GM21786 (cell line): ENCODE measurements around the gene RFX4.

Experiments used
- ATAC-seq: cut with Tn5 transposase; IDR thresholded peaks from one replicate; pipeline ENCODE4 v1.9.1; 2021; ENCODE audit not compliant: unreplicated experiment

Gene RFX4

DNA sequence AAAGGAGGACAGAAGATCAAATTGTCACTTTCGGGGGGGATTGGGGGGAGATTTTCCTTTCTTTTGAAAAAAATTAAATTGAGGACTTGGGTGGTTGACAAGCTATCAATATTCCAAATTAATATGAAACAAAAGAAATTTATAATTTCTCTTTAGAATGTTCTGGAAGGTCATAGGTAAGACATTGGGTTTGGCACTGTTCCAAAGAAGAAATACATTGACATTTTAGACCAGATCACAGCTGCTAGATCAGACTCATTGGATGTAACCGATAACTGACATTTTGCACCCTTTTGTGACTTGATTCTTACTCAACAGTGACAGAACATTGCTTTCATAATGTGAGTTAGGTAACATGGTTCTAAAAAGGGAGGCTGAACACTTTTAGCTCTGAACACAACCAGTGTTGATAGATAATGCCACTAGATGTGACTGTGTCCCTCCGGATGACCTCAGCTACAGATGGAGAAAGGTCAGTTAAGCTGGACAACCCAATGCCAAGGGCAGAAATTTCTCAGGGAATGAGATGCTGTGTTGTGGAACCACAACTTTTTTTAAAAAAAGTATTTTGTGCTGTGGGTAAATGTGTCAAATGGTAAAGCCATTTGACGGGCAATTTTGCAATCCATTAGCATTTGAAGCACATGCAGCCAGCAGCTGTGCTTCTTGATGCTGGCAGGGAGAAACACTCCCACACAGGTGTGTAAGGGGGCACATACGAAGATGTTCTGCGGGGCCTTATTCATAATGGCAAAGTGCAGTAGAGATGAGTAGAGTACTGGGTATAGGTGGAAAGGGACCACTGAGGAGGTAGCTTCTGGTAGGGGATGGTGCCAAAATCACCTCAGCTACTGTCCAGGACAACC lies 62.9 kb downstream of the RFX4 start:
- no peak for ATAC-seq

DNA sequence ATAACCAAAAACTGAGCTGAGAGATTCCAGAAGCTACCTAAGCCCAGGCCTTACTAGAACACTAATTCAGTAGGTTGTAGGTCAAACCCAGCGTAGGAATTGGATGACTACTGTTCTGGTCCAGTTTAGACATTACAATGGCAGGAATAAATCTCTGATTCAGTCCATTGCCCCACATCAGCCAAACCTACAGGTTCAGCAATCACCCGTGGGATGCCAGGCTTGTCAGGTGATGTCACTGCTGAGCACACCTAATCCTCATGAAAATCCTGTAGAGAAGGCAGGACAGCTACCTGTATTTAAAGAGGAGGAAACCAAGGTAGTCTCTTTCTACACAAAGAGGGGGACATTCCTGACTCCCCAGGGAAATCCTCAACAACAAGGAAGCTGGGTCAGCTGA lies 63.7 kb downstream of the RFX4 start:
- no peak for ATAC-seq

DNA sequence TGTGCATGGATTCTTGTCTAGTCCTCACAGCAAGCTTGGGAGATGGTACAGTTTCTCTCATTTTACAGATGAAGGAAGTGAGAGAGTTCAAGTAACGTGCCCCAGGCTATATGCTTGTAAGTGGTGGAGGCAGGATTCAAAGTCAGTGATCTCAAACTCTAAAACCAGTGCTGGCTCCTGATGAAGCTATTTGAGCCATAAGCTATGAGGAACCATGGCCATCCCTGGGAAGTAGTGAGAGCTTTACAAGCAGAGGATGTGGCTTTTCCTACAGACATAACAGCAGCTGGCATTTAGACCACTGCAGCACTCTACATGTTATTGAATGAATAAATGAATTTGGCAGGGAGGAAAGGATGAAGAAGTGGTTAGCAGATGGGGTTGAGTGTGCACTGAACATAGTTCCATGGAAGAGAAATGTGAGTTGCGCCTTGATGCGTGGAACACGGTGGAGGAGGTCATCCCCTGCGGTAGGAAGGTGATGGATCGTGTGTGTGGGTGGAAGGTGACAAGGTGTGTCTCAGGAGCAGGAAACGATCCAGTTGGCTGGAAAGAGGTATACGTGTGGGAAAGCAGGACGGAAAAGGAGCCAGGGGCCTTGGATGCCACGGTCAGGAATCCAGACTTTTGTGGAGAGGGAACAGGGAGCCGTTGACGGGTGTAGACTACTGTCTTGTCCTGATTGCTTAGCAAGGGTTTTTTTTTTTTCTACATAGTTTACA lies 65.2 kb downstream of the RFX4 start:
- ATAC-seq = no peak

DNA sequence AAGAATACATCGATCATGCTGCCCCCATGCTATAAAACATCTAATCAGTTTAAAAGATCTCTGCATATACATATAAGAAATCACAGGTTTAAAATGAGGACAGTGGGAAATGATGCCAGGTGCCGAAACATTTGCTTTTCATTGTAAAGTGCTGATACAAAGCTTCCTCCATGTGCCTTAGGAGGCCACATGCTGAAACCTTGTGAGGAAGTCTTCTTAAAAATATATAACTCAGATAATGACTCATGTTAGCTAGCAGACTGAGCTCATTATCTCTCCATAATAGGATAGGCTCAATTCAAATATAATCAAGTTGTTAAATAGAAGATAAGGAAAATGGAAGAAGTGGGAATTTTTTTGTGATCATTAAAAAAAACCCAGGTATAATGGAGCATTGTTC lies 65.9 kb downstream of the RFX4 start:
- no peak for ATAC-seq

DNA sequence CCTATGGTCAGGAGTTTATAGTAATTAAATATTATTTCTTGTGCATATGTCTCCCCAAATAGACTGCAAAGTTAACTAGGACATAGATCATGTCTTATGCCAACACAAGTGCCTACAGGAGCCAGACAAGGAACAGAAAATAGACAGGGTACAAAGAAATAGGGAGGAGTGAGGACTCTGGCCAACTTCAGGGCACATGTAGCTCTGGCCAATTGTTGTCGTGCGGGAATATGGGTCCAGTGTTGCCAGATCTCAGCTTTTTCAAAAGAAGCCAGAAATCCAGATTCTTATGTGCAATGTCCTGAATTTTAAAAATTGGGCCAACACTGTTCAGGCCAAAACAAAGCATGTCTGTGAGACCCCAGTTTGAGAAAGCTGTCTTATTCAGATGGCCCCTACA lies 68.7 kb downstream of the RFX4 start:
- ATAC-seq = no peak

DNA sequence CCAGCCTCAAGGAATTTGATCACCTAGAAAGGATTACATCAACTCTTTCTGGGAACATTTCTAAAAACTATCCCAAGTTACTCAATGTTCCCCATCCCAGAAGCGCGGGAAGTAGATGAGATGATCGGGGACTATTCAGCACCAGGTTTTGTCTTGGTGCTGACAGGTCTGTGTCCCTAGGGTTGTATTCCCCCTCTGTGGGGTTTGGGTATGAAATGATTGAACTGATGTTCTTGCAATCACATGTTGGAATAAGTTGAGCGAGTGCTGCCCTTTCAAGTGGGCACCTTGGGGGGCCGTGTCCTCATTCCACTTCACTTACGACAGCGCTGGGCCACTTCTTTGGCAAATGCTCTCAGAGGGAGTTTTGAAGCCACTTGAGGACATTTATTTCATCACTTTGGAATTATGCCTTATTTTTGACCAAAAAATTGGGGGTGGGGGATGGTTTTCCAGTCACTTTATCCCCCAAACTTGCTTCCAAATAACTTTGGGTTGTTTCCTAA lies 69.8 kb downstream of the RFX4 start:
- no peak for ATAC-seq

DNA sequence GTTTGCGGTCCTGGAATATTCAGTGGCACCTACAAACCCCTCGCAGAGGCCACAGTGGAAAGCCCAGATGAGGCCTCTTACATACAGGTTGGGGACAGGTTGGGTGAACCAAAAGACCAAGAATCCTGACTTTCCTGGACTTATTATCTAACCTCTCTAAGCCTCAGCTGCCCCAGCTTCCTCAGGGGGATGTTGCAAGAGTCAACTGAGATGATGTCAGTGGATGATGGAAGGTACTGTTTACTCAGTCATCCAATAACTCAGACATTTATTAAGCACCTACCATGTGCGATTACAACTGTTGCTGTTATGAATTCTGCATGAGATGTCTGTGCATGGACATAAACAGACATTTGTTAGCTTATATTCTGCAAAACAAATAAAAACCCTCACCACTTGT lies 72.8 kb downstream of the RFX4 start:
- ATAC-seq = no peak

DNA sequence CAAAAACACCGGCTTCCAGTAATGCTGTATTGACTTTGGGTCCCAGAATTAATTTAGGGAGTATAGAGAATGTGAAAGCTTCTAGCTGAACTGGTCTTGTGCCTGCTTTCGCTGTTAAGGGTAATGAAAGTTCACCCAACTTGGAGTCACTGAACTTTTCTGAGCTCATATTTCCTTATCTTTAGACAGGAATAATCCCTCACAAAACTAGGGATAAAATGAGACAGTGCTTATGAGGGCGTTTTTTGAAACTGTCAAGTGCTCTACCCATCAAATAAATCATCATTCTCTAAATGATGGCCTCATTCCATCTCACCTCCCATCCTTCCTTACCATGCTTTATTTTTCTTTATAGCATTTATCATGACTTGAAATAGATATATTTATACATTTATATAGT lies 74.7 kb downstream of the RFX4 start:
- ATAC-seq = no peak

DNA sequence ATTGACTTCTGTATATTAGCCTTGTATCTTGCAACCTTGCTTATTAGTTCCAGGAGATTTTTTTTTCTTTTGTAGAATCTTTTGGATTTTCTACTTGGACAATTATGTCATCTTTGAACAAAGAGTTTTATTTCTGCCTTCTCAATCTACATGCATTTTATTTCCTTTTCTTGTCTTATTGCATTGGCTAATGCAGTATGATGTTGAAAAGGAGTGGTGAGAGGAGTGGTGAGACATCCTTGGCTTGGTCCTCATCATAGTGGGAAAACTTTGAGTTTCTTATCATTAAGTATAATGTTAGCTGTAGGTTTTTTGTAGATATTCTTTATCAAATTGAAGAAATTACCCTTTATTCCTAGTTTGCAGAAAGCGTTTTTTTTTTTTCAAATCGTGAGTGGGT lies 80.6 kb downstream of the RFX4 start:
- ATAC-seq = no peak

DNA sequence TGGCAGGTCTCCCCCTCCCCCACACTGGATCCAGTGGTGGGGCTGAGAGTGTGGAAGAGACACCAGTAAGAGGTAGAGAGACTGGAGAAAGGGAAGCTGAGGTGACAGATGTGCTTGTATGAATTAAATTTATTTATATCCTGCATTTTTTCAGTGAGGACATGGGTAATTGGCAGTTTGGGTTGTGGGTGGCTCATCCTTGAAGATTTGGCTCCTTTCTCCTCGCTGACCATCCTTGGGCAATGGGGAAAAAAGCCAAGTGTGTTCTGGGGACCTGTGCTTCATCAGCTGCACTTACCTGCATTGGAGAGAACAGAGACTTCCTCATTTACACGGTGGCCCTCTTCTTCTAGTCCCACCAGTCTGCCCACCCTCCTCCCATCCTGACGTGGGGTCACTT lies 86.4 kb downstream of the RFX4 start:
- no peak for ATAC-seq

DNA sequence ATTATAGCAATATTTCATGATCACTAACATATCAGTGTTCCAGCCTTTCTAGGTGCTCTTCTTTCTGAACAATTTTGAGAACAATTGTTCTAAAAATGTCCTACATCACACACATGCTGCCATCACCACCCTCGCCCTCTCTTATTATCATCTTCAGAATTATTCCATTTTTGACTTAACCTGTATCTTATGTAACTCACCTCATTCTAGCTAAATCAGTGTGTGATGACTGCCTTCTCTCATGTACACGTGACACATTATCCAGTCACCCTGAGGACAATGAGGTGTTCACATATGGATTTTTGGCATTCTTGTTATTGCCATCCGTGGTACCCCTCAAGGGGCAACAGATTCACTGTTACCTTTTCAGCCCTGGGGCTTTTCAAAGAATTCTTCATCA lies 87.3 kb downstream of the RFX4 start:
- no peak for ATAC-seq

DNA sequence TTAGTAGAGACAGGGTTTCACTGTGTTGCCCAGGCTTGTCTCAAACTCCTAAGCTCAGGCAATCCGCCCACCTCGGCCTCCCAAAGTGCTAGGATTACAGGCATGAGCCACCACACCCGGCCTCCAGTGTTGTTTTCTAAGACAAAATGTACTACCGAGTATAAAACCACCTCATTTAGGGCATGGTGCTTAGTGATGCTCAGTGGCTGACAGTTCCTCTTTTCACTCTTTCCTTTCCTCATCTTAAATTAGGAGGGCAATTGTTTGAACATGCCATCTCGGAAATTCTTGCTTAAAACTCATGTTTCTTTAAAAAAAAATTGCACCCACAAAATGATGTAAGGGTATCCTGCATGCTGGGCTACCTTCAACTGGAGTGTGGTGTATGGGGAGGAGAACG lies 89.0 kb downstream of the RFX4 start:
- no peak for ATAC-seq

DNA sequence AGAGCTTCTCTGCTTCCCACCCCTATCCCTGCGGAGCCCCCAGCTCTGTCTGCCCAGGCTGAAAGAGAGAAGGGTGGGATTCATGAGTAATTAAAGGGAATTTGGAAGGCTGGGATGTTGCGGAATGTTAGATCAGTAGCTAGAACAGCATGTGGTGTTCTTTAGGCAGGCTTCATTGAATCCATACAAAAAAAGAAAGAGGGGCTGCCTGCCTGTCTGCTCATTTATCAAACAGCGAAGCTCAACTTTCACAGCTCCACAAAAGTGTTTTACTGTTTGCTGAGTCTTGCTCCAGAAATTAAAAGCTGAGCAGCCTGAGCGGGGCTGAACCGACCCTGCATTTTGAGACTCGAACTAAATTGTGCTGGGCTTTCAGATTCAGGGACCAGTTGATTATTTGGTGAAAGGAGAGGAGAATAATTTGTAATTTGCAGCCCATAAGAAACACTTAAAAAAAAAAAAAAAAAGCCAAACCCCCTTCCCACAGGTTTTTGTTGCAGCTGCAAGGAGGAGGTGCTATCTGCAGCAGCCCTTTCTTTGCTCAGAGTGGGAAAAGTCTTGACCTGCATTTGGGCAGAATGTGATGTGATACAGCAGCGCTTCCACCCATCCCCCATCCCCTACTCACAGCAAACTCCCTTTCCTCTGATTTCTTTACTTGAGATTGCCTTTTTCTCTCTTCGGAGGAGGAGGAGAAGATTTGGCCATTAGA lies 89.7 kb downstream of the RFX4 start:
- ATAC-seq = no peak

DNA sequence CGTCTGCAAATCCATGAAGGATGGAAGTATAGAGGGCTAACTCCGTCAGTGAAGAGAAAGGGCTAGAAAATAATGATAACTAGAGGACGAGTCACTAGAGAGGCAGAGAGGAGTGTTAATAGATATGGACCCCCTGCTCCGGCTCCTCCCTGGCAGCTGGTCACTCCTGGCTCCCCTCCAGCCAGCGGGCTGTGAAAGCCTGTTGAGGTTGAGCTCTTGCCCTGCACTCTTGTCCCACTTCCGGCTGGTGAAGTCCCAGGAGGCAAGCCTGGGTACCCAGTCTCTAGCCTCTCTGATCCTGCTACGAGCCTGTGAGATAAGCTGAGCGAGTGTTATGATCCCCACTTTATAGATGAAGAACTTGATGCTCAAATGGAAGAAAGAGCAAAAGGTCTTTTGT lies 90.3 kb downstream of the RFX4 start:
- no peak for ATAC-seq

DNA sequence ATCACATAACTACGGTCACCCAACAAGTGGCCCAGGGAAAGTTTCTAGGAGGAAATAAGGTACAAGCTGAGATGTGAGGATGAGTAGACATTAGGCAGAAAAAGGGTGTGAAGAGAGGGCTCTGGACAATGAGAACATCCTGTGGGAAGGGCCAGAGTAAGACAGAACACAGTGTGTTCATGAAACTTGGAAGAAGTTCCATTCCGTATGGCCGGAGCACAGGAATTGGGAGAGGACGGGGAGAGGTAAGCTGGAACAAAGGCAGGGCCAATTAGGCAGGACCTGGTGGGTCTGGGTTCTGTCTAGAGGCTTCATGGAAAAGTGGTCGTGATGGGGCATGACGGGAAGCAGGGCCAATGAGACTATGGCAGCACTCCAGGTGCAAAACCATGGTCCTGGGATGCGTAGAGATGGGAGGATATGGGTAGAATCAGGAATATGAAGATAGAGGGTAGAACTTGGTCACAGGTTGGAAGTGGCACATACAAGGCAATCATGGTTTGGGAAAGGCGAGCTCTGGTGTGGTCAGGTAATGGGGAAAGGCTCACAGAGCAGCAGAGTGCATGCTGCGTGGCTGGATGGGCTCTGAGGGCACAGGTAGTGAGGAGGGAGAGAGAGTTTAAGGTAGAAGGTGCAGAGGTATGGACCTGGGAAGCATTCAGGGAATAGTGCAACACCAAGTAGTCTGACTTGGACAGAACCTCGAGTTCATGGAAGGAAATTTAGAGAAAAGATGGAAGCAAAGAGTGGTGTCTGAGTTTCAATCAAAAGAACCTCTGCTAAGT lies 93.0 kb downstream of the RFX4 start:
- ATAC-seq = no peak

DNA sequence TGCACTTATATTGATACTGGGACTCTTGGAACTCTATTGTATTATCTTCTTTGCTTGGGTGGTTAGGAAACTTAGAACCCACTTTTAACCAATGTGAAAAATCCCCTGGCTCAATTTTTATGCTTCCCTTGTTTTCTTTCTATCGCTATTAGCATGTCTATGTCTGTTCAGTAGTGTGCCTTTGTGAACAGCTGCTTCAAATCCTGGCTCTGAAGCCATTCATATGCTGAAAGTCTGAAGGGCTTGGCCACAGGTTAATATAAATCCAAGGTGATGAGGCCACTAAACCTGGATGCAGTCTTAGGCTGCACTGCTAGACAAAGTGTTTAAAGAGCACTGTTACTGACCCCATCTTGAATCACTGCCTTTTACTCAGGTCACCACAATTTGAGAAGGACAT lies 96.8 kb downstream of the RFX4 start:
- no peak for ATAC-seq

DNA sequence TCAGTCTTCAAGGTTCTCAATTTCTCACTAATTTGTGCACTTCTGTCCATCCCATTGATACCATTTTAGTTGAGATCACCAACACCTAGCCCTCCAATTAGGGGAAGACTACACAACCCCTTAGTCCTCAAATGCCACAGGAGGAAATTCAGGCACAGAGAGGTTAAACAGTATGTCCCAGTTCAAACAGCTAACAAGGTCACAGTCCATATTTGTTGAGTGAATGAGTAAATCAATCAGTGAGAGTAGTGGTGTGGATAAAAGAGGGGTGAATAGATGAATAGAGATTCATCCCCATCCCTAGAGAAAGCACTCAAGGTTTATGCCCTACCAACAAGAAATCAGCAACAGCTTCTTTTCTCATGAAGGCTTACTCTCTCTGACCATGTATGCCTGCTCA lies 97.5 kb downstream of the RFX4 start:
- no peak for ATAC-seq

DNA sequence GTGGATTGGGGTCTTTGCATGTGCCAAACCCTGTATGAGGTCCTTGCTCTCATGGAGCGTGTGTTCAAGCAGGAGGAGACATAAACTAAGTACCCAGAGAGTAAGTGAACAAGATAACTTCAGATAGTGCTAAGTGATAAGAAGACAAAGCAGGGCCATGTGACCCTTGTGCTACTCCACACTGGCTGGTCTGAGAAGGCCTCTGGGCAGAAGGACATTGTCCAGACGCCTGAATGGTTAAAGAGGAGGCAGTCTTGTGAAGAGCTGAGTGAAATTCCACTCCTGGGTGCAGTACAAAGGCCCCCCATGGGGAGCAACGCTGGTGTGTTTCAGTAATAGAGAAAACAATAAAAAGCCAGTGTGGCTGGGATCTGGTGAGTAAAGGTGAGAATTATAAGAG lies 98.4 kb downstream of the RFX4 start:
- no peak for ATAC-seq

DNA sequence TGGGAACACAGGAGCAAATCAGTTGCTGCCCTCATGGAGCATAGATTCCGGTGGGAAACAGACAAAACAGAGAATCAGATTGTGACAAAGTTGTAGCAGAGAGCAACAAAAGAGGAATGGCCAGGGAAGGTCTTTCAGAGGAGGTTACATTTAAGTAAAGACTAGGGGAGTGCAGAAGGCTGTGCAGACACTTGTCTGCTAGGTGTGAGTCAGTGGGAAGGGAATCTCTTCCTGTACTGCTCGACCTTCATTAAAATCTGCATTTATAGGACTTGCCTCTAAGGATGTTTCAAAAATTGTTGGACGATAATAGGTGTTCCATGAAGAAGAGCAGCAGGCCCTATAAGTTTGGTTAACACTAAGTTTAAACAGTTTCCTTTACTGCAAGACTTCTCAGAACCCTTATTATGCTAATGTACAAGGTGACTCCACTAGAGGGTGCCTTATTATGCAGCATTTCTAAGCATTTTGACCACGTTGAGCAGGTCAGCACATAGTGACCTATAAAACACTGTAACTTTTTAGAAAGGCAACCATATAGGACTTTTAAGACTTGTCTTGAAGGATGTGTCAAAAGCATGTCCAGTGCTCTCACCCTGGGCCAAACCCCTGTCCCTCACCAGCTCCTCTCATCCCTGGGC lies 99.9 kb downstream of the RFX4 start:
- ATAC-seq = no peak

DNA sequence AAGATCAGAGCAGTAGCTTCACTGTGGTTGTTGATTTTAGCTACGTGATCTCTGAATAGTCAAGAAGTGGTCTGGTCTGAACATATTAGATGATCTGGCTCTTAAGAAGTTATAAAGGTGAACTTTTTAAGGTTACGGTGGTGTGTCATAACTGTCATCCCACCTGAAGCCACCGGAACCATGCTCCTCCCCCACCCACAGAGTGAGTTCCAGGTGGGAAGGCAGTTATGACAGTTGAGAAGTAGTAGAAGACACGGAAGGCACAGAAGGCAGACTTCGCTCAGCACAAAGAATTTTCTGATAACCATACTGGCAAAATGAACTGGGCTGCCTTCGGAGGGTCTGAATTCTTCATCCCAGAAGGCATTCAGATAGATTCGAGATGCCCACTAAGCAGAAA lies 101.7 kb downstream of the RFX4 start:
- no peak for ATAC-seq

DNA sequence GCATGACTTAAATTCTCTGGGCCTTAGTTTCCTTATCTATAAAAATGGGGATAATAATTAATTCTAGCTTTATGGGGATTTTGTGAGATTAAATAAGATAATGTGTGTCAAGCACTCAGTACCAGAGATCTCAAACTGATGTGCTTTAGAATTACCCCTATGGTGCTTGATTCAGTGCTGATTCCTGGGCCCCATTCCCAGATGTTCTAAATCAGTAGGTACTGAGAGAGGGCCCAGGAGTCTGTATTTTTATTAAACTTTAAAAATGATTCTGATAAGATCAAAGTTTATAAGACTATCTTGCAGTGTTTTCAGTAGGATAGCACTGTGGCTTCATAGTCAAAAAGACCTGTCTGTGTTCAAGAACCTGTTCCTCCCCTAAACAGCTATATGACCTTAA lies 102.6 kb downstream of the RFX4 start:
- no peak for ATAC-seq
